ENCODE results near the gene PSENEN.
"Not testable (repeated sequence)": the region's sequence is repeated elsewhere in the genome, so short reads cannot be mapped to it uniquely, and the experiment has no call there.

DNA sequence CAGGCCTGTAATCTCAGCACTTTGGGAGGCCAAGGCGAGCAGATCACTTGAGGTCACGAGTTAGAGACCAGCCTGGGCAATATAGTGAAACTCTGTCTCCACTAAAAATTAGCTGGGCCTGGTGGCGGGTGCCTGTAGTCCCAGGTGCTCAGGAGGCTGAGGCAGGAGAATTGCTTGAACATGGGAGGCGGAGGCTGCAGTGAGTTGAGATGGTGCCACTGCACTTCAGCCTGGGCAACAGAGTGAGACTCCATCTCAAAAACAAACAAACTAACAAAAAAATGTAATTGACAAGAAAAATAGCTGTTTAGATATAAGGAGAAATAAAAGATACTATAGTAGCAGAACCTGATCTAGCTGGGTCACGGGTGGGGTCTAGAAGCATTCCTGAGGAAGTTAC lies 26.9 kb downstream of the PSENEN start:
- not testable (repeated sequence) for TF ChIP-seq POU2F2, POLR2A, POLR2AphosphoS5, TAF1 (IDR thresholded peaks at IDR 0.05; ENCODE audit: low read depth, low read length)
